HG02938 (cell line): Measurements from ENCODE around the gene QPRT.
"Not testable (repeated sequence)": the region's sequence is repeated elsewhere in the genome, so short reads cannot be mapped to it uniquely, and the experiment has no call there.

ENCODE experiments used
- ATAC-seq: cut with Tn5 transposase; IDR thresholded peaks from one replicate; pipeline ENCODE4 v1.9.1; 2021; ENCODE audit warnings: mild to moderate bottlenecking, moderate library complexity; ENCODE audit not compliant: unreplicated experiment

The QPRT gene

GRCh38 chr16:29743827-29744531 is 65.0 kb downstream of the QPRT start:
- ATAC-seq = no peak

DNA sequence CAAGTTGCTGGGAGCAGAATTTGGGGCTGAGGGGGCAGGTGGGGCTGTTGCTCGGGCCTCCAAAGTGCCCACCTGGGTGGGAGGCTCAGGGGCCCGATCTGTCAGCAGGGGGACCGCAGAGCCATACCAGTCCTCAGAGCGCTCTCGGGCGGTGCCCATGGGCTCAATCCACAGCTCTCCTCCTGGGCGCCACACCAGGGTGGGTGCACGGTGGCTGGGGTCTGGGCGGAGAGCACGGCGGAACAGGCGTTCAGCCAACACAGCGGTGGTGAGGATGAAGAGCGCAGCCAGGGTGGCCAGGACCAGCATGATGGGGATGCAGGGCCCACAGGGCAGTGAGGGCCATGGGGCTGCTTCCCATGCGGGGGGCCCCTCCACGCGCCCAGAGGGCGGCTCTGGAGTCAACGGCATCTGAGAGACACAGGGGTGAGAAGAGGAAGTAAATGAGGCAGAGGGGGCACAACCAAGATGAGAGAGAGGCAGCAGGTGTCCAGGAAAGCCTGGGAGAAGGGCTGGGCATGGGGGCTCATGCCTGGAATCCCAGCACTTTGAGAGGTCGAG is 65.6 kb downstream of the QPRT start:
- no peak for ATAC-seq

DNA sequence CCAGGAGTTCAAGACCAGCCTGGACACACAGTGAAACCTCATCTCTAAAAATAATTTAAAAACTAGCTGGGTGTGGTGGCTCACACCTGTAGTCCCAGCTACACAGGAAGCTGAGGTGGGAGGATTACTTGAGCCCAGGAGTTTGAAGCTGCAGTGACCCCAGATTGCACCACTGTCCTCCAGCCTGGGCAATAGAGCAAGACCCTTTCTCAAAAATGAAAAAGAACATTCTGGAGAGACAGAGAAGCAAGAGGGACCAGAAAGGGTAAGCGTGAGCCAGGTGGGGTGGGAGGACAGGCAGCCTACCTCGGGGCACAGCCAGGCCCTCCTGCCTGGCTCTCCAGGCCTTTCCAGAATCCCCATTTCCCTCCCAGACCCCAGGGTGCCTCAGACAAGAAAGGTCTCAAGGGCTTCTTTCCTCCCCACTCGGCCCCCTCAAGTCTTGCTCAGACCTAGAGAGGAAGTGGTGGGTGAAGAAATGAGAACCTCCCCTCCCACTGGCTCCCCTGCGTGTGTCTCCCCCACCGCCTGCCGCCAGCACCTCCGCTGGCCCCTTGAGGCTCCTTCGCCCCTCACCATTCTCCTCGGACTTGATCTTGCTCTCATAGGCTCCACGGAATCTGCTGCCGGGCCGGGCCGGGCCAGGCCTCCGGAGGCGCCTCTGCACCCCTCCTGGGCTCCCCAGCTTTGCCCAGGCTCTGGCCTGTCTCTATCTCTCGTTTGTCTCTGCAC is 66.3 kb downstream of the QPRT start:
- ATAC-seq = no peak

DNA sequence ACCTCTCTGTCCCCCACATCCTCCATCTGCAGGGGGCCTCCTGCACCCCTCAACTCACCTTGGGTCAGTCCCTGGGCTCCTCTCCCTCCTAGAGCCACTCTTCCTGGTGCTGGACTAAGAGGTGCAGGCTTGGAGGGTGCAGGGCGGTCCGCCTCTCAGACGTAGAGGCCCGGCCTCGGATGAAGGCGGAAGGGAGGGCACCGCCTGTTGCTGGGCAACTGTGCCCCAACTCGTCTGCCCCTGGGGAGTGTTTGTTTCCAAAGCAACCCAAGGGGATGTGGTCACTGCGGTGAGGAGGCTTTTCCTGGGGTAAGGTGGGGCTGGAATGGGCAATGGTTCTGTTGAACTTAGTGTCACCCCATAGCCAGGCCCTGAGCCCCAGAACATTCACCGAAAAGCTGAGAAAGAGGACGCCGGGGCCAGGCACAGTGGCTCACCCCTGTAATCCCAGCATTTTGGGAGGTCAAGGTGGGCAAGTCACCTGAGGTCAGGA is 66.9 kb downstream of the QPRT start, which contains the start of gene C16orf54:
Gene C16orf54, minus strand, starts transcription at position 138 of the 493 bp plus-strand sequence. CDS start 1,039 bp downstream, outside the sequence.
- no peak for ATAC-seq

DNA sequence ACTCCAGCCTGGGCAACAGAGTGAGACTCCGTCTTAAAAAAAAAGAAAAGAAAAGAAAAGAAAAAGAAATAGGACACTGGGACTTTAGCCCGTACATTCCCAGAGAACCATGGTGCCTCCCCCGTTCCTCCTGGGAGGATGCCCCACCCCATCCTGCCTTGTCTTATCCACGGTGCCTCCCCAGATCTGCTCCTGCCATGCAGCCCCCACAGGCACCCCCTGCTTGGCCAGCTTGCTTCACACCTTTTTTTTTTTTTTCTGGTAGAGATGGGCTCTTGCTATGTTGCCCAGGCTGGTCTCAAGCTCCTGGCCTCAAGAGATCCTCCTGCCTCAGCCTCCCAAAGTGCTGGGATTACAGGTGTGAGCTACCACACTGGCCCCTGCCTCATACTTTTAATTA is 67.5 kb downstream of the QPRT start:
- not testable (repeated sequence) for ATAC-seq
